K562 (cell line): ENCODE measurements around the gene LYPD4. TPM values are rescaled to one million over a fixed set of nuclear protein-coding genes. Genes with fewer than 3 reads are reported as not detected.
A peak's percentile ranks its signal among the peaks of the same experiment; 100 is the strongest.

Source experiments
- ARID1B ChIP-seq: fragments of 450-650 bp; IDR thresholded peaks from 2 replicates; pipeline ENCODE4 v1.6.1; 2016; ENCODE audit warnings: antibody characterized with exemption, mild to moderate bottlenecking, inconsistent platforms
- EGR1 ChIP-seq: fragments of 450-650 bp; conservative IDR thresholded peaks from 2 replicates; pipeline ENCODE4 v1.6.1; 2017; ENCODE audit warnings: mild to moderate bottlenecking
- FOSL1 ChIP-seq: fragments of 200-800 bp; sonication (Bioruptor generic); conservative IDR thresholded peaks from 2 replicates; pipeline ENCODE4 v1.6.1; 2016; ENCODE audit warnings: missing genetic modification characterization, missing compliant biosample characterization
- ILF3 ChIP-seq: fragments of 450-650 bp; IDR thresholded peaks from 2 replicates; pipeline ENCODE4 v1.6.1; 2018; ENCODE audit warnings: antibody characterized with exemption, mild to moderate bottlenecking, moderate library complexity, borderline replicate concordance
- KDM5B ChIP-seq: fragments of 200-600 bp; sonication (generic); IDR thresholded peaks from 2 replicates; pipeline ENCODE4 v1.6.1; 2012; ENCODE audit warnings: low read depth, mild to moderate bottlenecking, moderate library complexity, low read length, control low read depth, inconsistent platforms; ENCODE audit not compliant: insufficient replicate concordance
- KLF16 ChIP-seq: IDR thresholded peaks from 2 replicates; pipeline ENCODE4 v1.6.1; 2016; ENCODE audit warnings: antibody characterized with exemption
- MAX ChIP-seq: sonication (generic); formaldehyde crosslinking; IDR thresholded peaks from 2 replicates; pipeline ENCODE4 v1.9.0; 2022; ENCODE audit warnings: mild to moderate bottlenecking, missing genetic modification reagents
- MAZ ChIP-seq, 2 experiments: fragments of 450-650 bp in 1 of 2; sonication (generic) in 1 of 2; formaldehyde crosslinking; IDR thresholded peaks in 1 of 2; conservative IDR thresholded peaks in 1 of 2; 2 replicates each; pipeline versions ENCODE4 v1.4.0 to v1.5.0; 2020; ENCODE audit warnings: mild to moderate bottlenecking in 1 of 2, missing genetic modification reagents in 1 of 2
- NELFE ChIP-seq: IDR thresholded peaks from 2 replicates; pipeline ENCODE4 v1.6.1; 2011; ENCODE audit warnings: mild to moderate bottlenecking; ENCODE audit not compliant: insufficient read depth, insufficient read length
- NEUROD1 ChIP-seq: fragments of 150-350 bp; IDR thresholded peaks from 2 replicates; pipeline ENCODE4 v1.6.1; 2014; ENCODE audit warnings: borderline replicate concordance, low read length, low read depth; ENCODE audit not compliant: partially characterized antibody
- NFYB ChIP-seq: IDR thresholded peaks from 2 replicates; pipeline ENCODE4 v1.6.1; 2011; ENCODE audit warnings: mild to moderate bottlenecking, moderate library complexity; ENCODE audit not compliant: insufficient read length; ENCODE audit errors: extremely low read depth
- NR2C1 ChIP-seq, 2 experiments: fragments of 450-650 bp; IDR thresholded peaks; 2 replicates each; pipeline ENCODE4 v1.6.1; 2017; ENCODE audit warnings: mild to moderate bottlenecking in 2 of 2, antibody characterized with exemption in 1 of 2, inconsistent platforms in 1 of 2, missing compliant biosample characterization in 1 of 2, missing genetic modification characterization in 1 of 2
- POLR2H ChIP-seq: IDR thresholded peaks from 2 replicates; pipeline ENCODE4 v1.6.1; 2016; ENCODE audit warnings: missing genetic modification characterization, low read depth, mild to moderate bottlenecking, control low read depth, missing compliant biosample characterization, moderate library complexity
- PRPF4 ChIP-seq: fragments of 200-400 bp; formaldehyde crosslinking; IDR thresholded peaks from one replicate; pipeline ENCODE4 v1.6.1; 2017; ENCODE audit warnings: low read length, low read depth, mild to moderate bottlenecking; ENCODE audit not compliant: insufficient read depth, poor library complexity, severe bottlenecking
- RFX1 ChIP-seq: fragments of 450-650 bp; IDR thresholded peaks from 2 replicates; pipeline ENCODE4 v1.6.1; 2016; ENCODE audit warnings: mild to moderate bottlenecking, moderate library complexity
- SAFB ChIP-seq: fragments of 200-400 bp; formaldehyde crosslinking; IDR thresholded peaks from 2 replicates; pipeline ENCODE4 v1.6.1; 2017; ENCODE audit warnings: low read depth, low read length, borderline replicate concordance
- SOX6 ChIP-seq: fragments of 450-650 bp; IDR thresholded peaks from 2 replicates; pipeline ENCODE4 v1.6.1; 2014; ENCODE audit warnings: mild to moderate bottlenecking
- TCF7L2 ChIP-seq: fragments of 150-350 bp; IDR thresholded peaks from 2 replicates; pipeline ENCODE4 v1.6.1; 2016; ENCODE audit warnings: low read depth, mild to moderate bottlenecking, low read length, moderate library complexity
- TRIM28 ChIP-seq: fragments of 450-650 bp; IDR thresholded peaks from 2 replicates; pipeline ENCODE4 v1.6.1; 2017
- XRCC5 ChIP-seq: fragments of 200-400 bp; formaldehyde crosslinking; IDR thresholded peaks from 2 replicates; pipeline ENCODE4 v1.6.1; 2017; ENCODE audit warnings: low read depth, mild to moderate bottlenecking, low read length
- ZFP36 ChIP-seq: fragments of 150-350 bp; IDR thresholded peaks from 2 replicates; pipeline ENCODE4 v1.6.1; 2018; ENCODE audit warnings: low read length, low read depth; ENCODE audit not compliant: partially characterized antibody
- ZNF224 ChIP-seq: sonication (generic); formaldehyde crosslinking; IDR thresholded peaks from 2 replicates; pipeline ENCODE4 v1.8.0; 2022; ENCODE audit warnings: mild to moderate bottlenecking, missing genetic modification reagents
- ZNF518B ChIP-seq: fragments of 250-450 bp; sonication (Bioruptor Pico); IDR thresholded peaks from 2 replicates; pipeline ENCODE4 v1.5.0; 2021; ENCODE audit warnings: mild to moderate bottlenecking, moderate library complexity
- ZNF551 ChIP-seq: fragments of 250-450 bp; sonication (Bioruptor Pico); IDR thresholded peaks from 2 replicates; pipeline ENCODE4 v1.5.0; 2021; ENCODE audit warnings: mild to moderate bottlenecking, moderate library complexity
- polyA plus RNA-seq, 8 experiments: library from polyadenylated mRNA; depleted of rRNA in 4 of 8; stranded (reverse) in 5 of 8; unstranded in 3 of 8; fragments of >200 nt; fragmentation: Nextera tagmentation in 2 of 8; fragmentation: Illumina TruSeq in 1 of 8; extraction: Ambion mirVana in 2 of 8; extraction: Trizol in 1 of 8; gene quantifications; 2 replicates each; pipeline versions ENCODE4 v1.2.1 to v1.2.3, GENCODE V29; 2011 to 2014; ENCODE audit warnings: inconsistent platforms in 1 of 8, missing spikeins in 1 of 8
- total RNA-seq, 7 experiments: library from RNA; depleted of rRNA in 6 of 7; stranded (reverse); fragments of >200 nt in 6 of 7; fragmentation: Illumina TruSeq in 2 of 7; extraction: Trizol in 2 of 7; gene quantifications; 2 replicates each; pipeline versions ENCODE4 v1.2.1 to v1.2.3, GENCODE V29; 2011 to 2021; ENCODE audit warnings: low replicate concordance in 1 of 7

LYPD4 gene
- total and polyA plus RNA-seq, 9 of the 15 experiments (the other 6 are each of a cell fraction or from before 2014, with no cell fraction given): 0.11 TPM; not detected in 8

DNA sequence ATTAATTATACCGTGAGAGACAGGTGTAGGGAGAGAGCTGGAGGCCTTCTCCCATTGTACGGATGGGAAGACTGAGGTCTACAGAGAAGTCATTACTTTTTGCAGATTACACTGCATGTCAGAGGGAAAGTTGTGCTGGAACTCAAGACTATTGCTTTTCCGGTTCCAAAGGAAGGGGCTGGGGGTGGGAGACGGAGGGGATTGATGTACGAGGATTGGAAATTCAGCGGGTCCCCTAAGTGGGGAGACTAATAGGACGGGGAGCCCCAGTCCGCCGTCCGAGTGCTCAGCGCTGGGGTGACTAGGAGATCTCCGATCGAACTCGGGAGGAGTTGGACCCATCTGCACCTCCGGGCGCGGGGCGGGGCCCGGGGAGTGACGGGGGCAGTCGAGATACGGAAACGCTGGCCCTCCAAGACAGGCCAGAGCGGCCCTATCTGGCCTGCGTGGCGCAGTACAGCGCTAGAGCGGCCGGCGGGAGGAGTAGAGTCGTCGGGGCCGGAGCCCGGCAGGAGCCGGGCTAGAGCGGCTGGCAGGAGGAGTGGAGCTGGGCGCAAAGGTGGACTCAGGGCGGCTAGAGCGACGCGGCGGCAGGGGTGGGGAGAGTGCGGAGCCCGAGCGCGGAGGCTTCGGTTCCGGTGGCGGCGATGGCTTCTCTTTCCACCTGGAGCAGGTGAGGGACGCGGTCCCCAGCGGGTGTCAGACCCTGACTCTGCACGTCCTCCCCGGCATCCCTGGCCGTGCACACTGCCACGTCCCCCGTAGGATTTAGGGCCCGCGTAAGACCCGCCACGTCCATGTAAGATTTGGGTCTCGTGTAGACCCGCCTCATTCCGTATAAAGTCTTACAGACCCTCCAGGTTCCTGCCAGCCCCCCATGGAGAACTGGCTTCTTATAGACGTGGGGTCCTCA lies 39.6 kb upstream of the LYPD4 start (continued):
- TF ChIP-seq ZNF518B (CRISPR knock-in tag) (no peak), ILF3 (no peak), ZNF551 (CRISPR knock-in tag) (no peak), NFYB (no peak), PRPF4 (no peak), SOX6 (peak; percentile 72), TCF7L2 (no peak), NELFE (no peak), NEUROD1 (peak; percentile 12), MAX (CRISPR knock-in tag) (0 out of 2 replicates have a peak, but pooled peaks have one; percentile 8), EGR1 (0 out of 2 replicates have a peak, but pooled peaks have one; percentile 11), NR2C1 (IDR thresholded peaks at IDR 0.05) (peak; percentile 93), NR2C1 (tag; IDR thresholded peaks at IDR 0.05) (peak; percentile 34; the same call in 1 of the 2 replicates), ZFP36 (peak; percentile 31), RFX1 (no peak), ARID1B (peak; percentile 57; the same call in 1 of the 2 replicates), FOSL1 (tag) (peak; percentile 58), KDM5B (peak; percentile 58), ZNF224 (no peak), KLF16 (no peak), XRCC5 (peak; percentile 81; the same call in 1 of the 2 replicates), TRIM28 (0 out of 2 replicates have a peak, but pooled peaks have one; percentile 15), POLR2H (peak; percentile 60), SAFB (0 out of 2 replicates have a peak, but pooled peaks have one; percentile 22), MAZ (CRISPR knock-in tag; conservative IDR thresholded peaks at IDR 0.05 in 1 of 2, IDR thresholded peaks at IDR 0.05 in 1 of 2) (peak; percentile 100)
